ENCODE measurements around the gene CAT.

Gene CAT

DNA sequence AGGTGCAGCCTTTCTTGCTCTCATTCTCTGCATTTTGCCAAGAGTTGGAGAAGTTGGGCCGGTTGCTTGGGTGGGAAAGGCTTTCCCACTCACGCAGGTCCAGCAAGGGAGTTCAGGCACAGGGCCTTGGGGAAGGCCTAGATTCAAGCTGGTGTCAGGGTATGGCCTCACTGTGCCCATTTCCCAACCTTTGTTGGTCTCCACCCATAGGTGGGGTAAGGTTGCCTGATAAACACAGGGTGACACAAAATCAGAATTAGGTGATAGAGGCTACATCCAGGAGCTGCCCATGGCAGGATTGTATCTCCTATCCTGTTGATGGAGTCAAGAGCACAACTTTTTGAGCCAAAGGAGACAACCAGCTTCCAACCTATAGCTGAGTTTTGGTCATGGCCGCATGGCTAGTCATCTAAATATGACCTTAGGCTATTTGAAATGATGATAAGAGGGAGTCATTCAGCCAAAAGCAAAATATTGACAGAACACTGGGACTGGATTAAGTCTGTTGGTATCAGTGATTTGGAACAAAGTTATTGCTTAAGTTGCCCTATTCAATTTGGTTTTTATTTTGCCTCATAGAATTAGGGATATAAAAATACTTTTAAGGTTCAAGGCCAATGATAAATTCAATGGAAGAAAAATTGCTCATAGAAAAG lies 20.9 kb downstream of the CAT start:
- no peaks in the 10 kb centered on the region for H3K9me3 Mint-ChIP-seq
- DNase-seq: no peak
- H3K27ac Mint-ChIP-seq: no peak overlapping the region
- H3K27me3 Mint-ChIP-seq: no peaks in the 10 kb centered on the region
- CTCF ChIA-PET: interaction anchor here (1.4 kb wide), 1 partner anchor 9 kb away, joined by 6 read pairs; no protein-coding TSS in a partner anchor
- H3K4me3 Mint-ChIP-seq: no peak overlapping the region
- H3K4me1 Mint-ChIP-seq: peaks cover 6% of the 10 kb centered on the region
- peaks cover 49% of the 10 kb centered on the region for H3K36me3 Mint-ChIP-seq

DNA sequence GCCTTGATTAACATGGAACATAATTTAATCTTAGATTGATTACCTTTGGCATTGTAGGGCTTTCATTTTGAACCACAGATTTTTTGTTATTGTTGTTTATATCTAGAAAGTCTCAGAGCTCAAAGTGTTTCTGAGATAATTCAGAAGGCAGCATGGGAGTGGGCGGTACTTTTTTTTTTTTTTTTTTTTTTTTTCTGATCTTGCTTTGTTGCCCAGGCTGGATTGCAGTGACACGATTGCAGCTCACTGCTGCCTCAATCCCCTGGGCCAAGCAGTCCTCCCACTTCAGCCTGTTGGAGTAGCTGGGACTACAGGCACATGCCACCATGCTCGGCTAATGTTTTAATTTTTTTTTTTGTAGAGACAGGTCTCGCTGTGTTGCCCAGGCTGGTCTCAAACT lies 21.5 kb downstream of the CAT start:
- H3K4me1 Mint-ChIP-seq: peaks cover 9% of the 10 kb centered on the region
- H3K36me3 Mint-ChIP-seq: peaks cover 52% of the 10 kb centered on the region
- H3K27me3 Mint-ChIP-seq: no peaks in the 10 kb centered on the region
- CTCF ChIA-PET: interaction anchor here (1.4 kb wide), 1 partner anchor 9 kb away, joined by 6 read pairs; no protein-coding TSS in a partner anchor
- no peaks in the 10 kb centered on the region for H3K9me3 Mint-ChIP-seq
- H3K4me3 Mint-ChIP-seq: no peak overlapping the region
- DNase-seq: no peak
- no peak overlapping the region for H3K27ac Mint-ChIP-seq

DNA sequence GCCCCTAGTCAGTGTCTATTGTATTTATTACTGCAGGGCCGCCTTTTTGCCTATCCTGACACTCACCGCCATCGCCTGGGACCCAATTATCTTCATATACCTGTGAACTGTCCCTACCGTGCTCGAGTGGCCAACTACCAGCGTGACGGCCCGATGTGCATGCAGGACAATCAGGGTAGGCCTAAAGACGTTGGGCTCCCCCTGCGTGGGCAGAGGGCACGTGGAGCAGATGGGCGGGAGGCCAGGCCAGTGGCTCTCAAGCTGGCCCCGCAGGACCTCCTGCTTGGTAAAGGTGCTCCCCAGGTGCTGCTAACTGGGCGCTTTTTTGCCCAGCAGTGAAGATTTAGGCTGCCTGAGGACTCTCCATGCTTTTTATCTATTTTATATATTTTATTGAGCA lies 22.5 kb downstream of the CAT start:
- Mint-ChIP-seq H3K27me3 (no peaks in the 10 kb centered on the region), H3K9me3 (peaks cover 3% of the 10 kb centered on the region), H3K36me3 (peaks cover 55% of the 10 kb centered on the region), H3K4me1 (peaks cover 9% of the 10 kb centered on the region), H3K27ac (no peak overlapping the region), H3K4me3 (no peak overlapping the region)
- CTCF ChIA-PET: no interaction called here
- DNase-seq: no peak

DNA sequence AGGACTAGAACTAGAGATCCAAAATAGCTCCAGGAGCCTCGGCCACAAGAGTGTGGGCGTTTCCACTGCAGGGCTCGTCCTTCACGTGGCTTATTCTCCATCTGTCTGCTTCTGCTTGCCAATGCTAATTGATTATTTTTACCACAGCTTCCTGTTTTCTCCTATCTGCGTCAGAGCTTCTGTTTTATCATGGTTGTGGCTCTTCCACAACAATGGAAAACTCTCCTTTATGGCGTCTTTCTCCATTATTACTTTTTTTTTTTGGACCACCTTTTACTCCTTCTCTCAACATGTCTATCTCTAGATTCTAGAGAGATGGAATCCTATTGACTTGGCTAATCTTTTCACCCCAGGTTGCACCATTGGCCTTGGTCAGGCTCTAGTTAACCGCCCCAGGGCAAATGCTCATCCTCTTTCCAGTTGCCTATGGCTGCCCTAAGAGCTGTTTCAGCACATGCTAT lies 25.9 kb downstream of the CAT start:
- Mint-ChIP-seq H3K36me3 (peaks cover 53% of the 10 kb centered on the region), H3K9me3 (peaks cover 9% of the 10 kb centered on the region), H3K27ac (no peak overlapping the region), H3K27me3 (no peaks in the 10 kb centered on the region), H3K4me3 (no peak overlapping the region), H3K4me1 (peaks cover 9% of the 10 kb centered on the region)
- CTCF ChIA-PET: interaction anchor here (1.0 kb wide), 2 partner anchors 99 to 467 kb away, joined by 3 read pairs; no protein-coding TSS in a partner anchor
- DNase-seq: no peak

DNA sequence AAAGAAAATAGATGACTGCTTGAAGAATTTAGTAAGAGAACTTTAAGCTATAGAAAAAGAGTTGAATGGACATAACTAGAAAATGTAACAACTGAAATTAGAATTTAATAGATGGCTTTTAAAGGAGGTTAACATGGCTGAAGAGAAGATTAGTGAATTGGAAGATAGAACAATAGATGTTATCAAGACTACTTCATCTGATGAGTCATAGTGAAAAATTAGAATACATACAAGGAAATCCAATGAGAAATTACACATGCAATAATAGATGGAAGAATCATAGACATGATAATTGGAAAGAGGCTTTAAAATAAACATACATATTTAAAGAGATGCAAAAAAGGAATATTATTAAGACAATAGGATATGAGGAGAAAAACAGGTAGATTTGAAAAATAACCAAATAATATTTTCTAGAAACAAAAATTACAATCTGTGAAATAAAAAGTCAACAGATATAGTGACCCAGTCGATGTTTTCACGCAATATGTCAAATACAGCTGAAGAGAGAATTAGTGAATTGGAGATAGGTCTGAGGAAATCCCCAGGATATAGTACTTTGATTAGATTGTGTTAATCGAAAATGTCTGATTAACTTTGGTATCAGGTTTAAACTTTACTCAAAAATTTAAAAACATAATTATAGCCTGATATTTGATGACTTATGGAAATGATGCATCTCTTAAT lies 28.2 kb downstream of the CAT start:
- DNase-seq: no peak
- Mint-ChIP-seq H3K27me3 (no peaks in the 10 kb centered on the region), H3K4me1 (peaks cover 9% of the 10 kb centered on the region), H3K36me3 (peaks cover 59% of the 10 kb centered on the region), H3K9me3 (peaks cover 9% of the 10 kb centered on the region), H3K4me3 (no peak overlapping the region), H3K27ac (no peak overlapping the region)
- CTCF ChIA-PET: interaction anchor here (0.8 to 3.6 kb wide), 10 partner anchors 10 to 218 kb away, joined by 3 to 29 read pairs (median 5); partner anchors contain the start of genes ABTB2 and CAT

DNA sequence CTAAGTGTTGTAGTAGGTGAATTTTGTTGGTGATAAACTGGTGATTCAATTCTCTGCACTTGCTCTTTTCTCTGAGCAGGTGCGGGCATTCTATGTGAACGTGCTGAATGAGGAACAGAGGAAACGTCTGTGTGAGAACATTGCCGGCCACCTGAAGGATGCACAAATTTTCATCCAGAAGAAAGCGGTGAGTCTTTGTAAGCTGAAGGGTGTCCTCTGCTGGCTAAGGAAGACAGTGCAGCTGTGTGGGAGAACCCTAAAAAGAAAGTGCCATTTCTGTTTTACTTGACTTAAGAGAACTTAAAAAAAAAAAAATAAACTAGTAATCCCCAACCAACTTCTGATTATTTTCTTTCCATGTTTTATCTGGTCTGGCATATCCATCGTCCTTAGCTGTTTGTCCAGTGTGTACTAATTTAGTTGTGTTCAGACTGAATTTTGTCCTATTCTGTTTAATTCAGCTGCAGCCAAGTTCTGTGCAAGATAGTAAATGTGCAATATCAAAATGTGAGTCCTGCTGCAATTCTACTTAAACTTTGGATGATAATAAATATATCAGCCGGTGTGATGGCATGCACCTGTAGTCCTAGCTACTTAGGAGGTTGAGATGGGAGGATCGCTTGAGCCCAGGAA lies 29.6 kb downstream of the CAT start:
- H3K4me3 Mint-ChIP-seq: no peak overlapping the region
- peaks cover 9% of the 10 kb centered on the region for H3K9me3 Mint-ChIP-seq
- peaks cover 55% of the 10 kb centered on the region for H3K36me3 Mint-ChIP-seq
- peak; percentile 67 for DNase-seq
- CTCF ChIA-PET: interaction anchor here (0.6 to 3.6 kb wide), 21 partner anchors 8 to 1019 kb away, joined by 3 to 29 read pairs (median 4); partner anchors contain the start of genes ABTB2 and CAT
- H3K27me3 Mint-ChIP-seq: no peaks in the 10 kb centered on the region
- peaks cover 9% of the 10 kb centered on the region for H3K4me1 Mint-ChIP-seq
- no peak overlapping the region for H3K27ac Mint-ChIP-seq

DNA sequence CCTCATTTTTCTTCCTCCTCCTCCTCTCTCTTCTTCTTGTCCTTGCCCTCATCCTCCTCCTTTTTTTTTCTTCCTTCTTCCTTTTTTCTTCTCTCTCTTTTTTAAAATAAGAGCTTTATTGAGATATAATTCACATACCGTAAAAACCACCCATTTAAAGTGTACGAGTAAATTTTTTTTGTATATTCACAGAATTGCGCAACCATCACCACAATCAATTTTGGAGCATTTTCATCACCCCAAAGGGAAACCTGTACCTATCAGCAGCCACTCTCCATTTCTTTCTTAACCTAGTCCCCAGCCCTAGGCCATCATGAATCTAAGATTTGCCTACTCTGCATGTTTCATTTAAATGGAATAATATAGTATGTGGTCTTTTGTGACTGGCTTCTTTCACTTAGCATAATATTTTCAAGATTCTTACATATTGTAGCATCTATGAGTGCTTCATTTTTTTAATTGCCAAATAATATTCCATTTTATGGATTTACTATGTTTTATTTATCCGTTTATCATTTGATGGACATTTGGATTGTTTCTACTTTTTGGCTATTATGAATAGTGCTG lies 35.0 kb downstream of the CAT start:
- H3K27me3 Mint-ChIP-seq: peaks cover 12% of the 10 kb centered on the region
- no peak overlapping the region for H3K4me3 Mint-ChIP-seq
- H3K36me3 Mint-ChIP-seq: peaks cover 22% of the 10 kb centered on the region
- no peaks in the 10 kb centered on the region for H3K9me3 Mint-ChIP-seq
- CTCF ChIA-PET: interaction anchor here (1.1 kb wide), 1 partner anchor 616 kb away, joined by 3 read pairs; no protein-coding TSS in a partner anchor
- DNase-seq: no peak
- no peaks in the 10 kb centered on the region for H3K4me1 Mint-ChIP-seq
- no peak overlapping the region for H3K27ac Mint-ChIP-seq

DNA sequence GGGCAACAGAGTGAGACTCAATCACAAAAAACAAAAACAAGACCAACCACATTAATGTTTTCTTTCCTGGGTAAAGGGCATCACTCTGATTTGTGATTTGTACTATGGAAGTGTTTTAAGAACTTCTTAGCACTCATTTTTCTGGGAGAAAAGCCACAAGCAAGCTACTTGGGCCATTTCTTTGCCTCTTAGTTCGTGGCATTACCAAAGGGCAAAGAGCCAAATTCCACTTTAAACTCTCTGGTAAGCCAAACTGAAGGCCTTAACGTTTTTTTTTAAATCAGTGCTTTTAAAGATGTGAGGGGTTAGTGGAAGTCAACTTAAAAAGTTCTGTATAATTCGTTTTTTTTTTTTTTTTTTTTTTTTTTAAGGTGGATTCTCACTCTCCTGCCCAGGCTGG lies 36.9 kb downstream of the CAT start:
- peaks cover 22% of the 10 kb centered on the region for H3K27me3 Mint-ChIP-seq
- H3K36me3 Mint-ChIP-seq: peaks cover 15% of the 10 kb centered on the region
- no peaks in the 10 kb centered on the region for H3K9me3 Mint-ChIP-seq
- no peak overlapping the region for H3K4me3 Mint-ChIP-seq
- CTCF ChIA-PET: interaction anchor here (1.3 kb wide), 1 partner anchor 8 kb away, joined by 4 read pairs; no protein-coding TSS in a partner anchor
- no peak for DNase-seq
- H3K4me1 Mint-ChIP-seq: no peaks in the 10 kb centered on the region
- H3K27ac Mint-ChIP-seq: no peak overlapping the region

DNA sequence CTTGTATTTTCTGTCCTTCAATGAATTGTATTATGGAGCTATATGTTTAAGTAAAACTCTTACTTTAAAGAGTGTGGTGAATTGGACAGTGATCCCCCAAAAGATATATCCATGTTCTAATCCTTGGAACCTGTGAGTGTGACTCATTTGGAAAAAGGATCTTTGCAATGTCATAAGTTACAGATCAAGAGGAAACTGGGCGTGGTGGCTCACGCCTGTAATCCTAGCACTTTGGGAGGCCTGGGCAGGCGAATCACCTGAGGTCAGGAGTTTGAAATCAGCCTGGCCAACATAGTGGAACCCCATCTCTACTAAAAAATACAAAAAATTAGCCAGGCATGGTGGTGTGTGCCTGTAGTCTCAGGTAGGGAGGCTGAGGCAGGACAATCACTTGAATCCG lies 38.1 kb downstream of the CAT start:
- Mint-ChIP-seq H3K4me1 (no peaks in the 10 kb centered on the region), H3K9me3 (no peaks in the 10 kb centered on the region), H3K27me3 (peaks cover 24% of the 10 kb centered on the region), H3K36me3 (peaks cover 10% of the 10 kb centered on the region), H3K4me3 (no peak overlapping the region), H3K27ac (no peak overlapping the region)
- no peak for DNase-seq
- CTCF ChIA-PET: interaction anchor here (1.3 kb wide), 1 partner anchor 9 kb away, joined by 4 read pairs; no protein-coding TSS in a partner anchor

DNA sequence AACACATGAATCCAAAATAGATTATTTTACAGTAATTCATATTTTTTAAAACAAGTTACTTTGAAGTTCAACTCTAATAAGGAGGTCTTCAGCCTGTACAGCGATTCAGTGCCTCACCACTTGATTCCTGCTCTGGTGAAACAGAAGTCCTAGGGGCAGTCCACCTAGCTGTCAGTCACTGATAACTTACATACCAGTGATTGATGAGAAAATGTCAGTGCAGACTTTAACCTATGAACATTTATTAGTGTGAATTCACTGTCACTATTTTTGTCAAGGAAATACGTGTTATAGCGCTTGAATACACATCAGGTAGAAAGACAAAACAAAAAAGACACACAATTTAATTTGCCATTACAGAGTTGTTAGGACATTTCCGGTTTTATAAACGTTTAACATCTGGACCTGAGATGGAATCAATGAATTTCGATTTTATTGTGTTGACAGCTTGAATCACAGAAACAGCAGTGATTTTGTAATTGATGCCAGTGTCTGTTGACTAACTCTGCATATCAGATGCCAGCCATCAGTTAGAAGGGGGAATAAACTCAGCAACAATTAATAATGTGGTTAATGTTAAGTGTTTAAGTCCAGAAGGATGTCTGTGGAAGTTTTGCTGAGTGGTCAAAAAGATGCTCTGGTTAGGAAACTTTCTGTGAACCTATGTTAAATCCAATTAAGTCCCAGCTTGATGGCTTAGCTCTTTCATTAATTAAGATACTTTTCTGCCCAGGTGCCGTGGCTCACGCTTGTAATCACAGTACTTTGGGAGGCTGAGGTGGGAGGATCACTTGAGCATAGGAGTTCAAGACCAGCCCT lies 40.3 kb downstream of the CAT start:
- no peak overlapping the region for H3K4me3 Mint-ChIP-seq
- H3K9me3 Mint-ChIP-seq: no peaks in the 10 kb centered on the region
- CTCF ChIA-PET: interaction anchor here (0.6 kb wide), 1 partner anchor 736 kb away, joined by 3 read pairs; no protein-coding TSS in a partner anchor

DNA sequence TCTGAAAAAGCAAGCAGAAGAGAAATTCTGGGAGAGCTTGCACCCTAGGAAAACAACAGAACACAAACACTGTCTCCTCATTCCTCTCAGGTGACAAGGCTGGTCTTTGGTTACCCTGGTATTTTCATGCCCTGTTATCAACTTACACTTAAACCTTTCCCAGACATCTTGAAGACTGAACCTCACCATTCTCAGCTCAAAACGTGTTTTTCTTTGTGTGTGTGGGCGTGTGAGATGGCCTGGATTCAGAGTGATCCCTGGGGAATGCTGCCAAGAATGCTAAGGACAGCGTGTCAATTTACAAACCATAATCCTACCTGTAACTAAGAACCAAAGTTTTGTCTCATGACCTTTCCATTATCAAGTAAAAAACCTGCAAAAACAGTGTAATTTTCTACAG lies 41.6 kb downstream of the CAT start:
- CTCF ChIA-PET: interaction anchor here (1.7 kb wide), 1 partner anchor 12 kb away, joined by 7 read pairs; no protein-coding TSS in a partner anchor
- H3K36me3 Mint-ChIP-seq: no peaks in the 10 kb centered on the region
- no peaks in the 10 kb centered on the region for H3K4me1 Mint-ChIP-seq
- H3K9me3 Mint-ChIP-seq: no peaks in the 10 kb centered on the region
- no peak overlapping the region for H3K27ac Mint-ChIP-seq
- H3K27me3 Mint-ChIP-seq: peaks cover 24% of the 10 kb centered on the region
- no peak for DNase-seq
- no peak overlapping the region for H3K4me3 Mint-ChIP-seq

More for the DNA sequence above, 40.3 kb downstream of the CAT start:
- no peak for DNase-seq
- H3K36me3 Mint-ChIP-seq: no peaks in the 10 kb centered on the region
- H3K27ac Mint-ChIP-seq: no peak overlapping the region
- no peaks in the 10 kb centered on the region for H3K4me1 Mint-ChIP-seq
- H3K27me3 Mint-ChIP-seq: peaks cover 24% of the 10 kb centered on the region

DNA sequence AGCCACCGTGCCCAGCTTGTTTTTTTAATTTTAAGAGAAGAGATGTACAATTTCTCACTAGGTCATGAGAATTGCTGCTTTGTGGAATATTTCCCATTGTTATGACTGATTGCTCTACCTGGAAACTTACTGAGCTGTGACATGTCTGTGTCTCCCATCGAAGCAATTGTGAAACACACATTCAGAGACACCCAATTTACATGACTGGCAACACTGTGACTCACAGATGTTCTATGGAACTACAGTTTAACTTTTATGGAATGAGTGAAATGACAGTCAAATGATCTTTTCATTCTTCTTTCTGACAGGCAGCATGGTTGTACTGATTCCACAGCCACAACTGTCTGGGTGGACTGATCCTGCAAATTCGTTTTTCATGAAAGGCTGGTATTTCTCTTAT lies 42.6 kb downstream of the CAT start:
- no peak for DNase-seq
- no peaks in the 10 kb centered on the region for H3K4me1 Mint-ChIP-seq
- H3K27me3 Mint-ChIP-seq: peaks cover 24% of the 10 kb centered on the region
- no peak overlapping the region for H3K4me3 Mint-ChIP-seq
- no peak overlapping the region for H3K27ac Mint-ChIP-seq
- CTCF ChIA-PET: interaction anchor here (1.0 to 1.7 kb wide), 3 partner anchors 11 to 13 kb away, joined by 3 to 7 read pairs (median 5); no protein-coding TSS in a partner anchor
- no peaks in the 10 kb centered on the region for H3K9me3 Mint-ChIP-seq
- no peaks in the 10 kb centered on the region for H3K36me3 Mint-ChIP-seq

DNA sequence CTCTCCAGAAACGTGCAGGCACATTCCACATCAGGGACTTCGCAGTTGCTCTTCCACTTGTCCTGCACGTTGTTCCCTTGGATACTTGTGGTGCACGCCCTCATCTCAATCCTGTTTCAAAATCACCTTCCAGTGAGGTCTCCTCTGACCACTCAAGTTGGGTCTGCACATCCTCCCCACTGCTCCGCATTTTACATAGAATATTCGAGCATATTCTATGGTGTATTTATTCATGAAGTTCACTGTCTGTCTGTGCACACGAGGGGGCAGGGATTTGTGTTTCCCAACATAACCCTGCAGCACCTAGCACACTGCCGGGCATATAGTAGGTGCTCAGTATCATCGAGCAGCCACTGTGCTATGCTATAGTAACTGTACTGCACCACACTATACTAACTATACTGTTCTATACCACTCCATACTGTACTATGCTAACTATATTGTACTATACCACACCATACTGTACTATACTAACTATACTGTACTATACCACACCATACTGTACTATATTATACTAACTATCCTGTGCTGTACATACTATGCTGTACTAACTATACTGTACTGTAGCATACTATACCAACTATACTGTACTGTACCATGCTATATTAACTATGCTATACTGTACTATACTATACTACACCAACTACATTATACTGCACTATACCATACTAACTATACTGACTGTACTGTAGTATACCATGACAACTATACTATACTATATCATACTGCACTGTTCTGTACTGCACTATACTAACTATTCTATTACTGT lies 44.6 kb downstream of the CAT start:
- Mint-ChIP-seq H3K27ac (no peak overlapping the region), H3K9me3 (no peaks in the 10 kb centered on the region), H3K4me3 (no peak overlapping the region), H3K4me1 (no peaks in the 10 kb centered on the region), H3K27me3 (peaks cover 12% of the 10 kb centered on the region), H3K36me3 (no peaks in the 10 kb centered on the region)
- no peak for DNase-seq
- CTCF ChIA-PET: no interaction called here
